ENCODE data around the gene PRR33.
A peak's percentile ranks its signal among the peaks of the same experiment; 100 is the strongest.

DNA sequence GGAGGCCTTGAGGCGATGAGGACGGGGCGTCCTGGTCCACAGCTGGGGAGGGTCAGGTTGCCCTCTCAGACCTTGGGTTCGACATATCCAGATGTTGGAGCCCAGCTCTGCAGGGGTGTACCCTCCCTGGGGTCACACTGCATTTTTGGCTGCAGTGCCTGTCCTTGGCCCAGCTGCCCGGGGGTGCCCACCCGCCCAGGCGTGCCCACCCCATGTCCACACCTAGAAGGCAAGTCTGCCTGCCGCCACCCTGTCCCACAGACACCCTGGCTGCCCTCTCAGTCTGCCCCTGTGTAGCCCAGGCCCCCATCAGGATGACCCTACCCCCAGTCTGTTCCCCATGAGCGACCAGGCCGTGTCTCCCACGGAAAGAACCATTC, 35.8 kb downstream of the PRR33 start:
- TF ChIP-seq POLR2AphosphoS5 (IDR thresholded peaks at IDR 0.05; ENCODE audit: low read depth, low read length) (no peak), POLR2A (IDR thresholded peaks at IDR 0.05; ENCODE audit: low read depth, low read length) (0 out of 2 replicates have a peak, but pooled peaks have one; percentile 5), SPI1 (IDR thresholded peaks at IDR 0.05; ENCODE audit: low read depth, low read length) (no peak), POU2F2 (IDR thresholded peaks at IDR 0.05; ENCODE audit: low read depth, low read length) (no peak), PAX5 (IDR thresholded peaks at IDR 0.05; ENCODE audit: insufficient read depth, low read length, severe bottlenecking) (no peak)
